Neural cell (in vitro differentiated cells): ENCODE results near the gene ARSK. TPM values are rescaled to one million over a fixed set of nuclear protein-coding genes. Genes with fewer than 3 reads are reported as not detected.

Experiments
- H2AFZ ChIP-seq: fragments of 200-600, 300-800 bp; sonication (generic), shearing (Covaris generic); 2 replicates; pipeline ENCODE4 v1.6.0; 2014; ENCODE audit warnings: low read depth, mild to moderate bottlenecking, antibody characterized with exemption, low read length, moderate library complexity
- H3F3A ChIP-seq: fragments of 200-600 bp; shearing (Covaris generic); 2 replicates; pipeline ENCODE4 v1.6.1; 2016; ENCODE audit warnings: mild to moderate bottlenecking, moderate library complexity, mixed read lengths, antibody characterized with exemption, low read length; ENCODE audit not compliant: insufficient read depth, poor library complexity, severe bottlenecking
- H3K27ac ChIP-seq: fragments of 200-600, 300-800 bp; sonication (generic), shearing (Covaris generic); 2 replicates; pipeline ENCODE4 v1.5.1; 2014; ENCODE audit warnings: mild to moderate bottlenecking, low read length, moderate library complexity
- H3K27me3 ChIP-seq: fragments of 300-800, 200-600 bp; sonication (generic), shearing (Covaris generic); 2 replicates; pipeline ENCODE4 v1.6.0; 2014; ENCODE audit warnings: mild to moderate bottlenecking, low read depth, low read length, moderate library complexity; ENCODE audit not compliant: insufficient read depth
- H3K36me3 ChIP-seq: fragments of 300-800, 200-600 bp; sonication (generic), shearing (Covaris generic); 2 replicates; pipeline ENCODE4 v1.5.1; 2014; ENCODE audit warnings: mild to moderate bottlenecking, antibody characterized with exemption, low read length, moderate library complexity; ENCODE audit not compliant: insufficient read depth
- H3K4me2 ChIP-seq: fragments of 300-800, 200-600 bp; sonication (generic), shearing (Covaris generic); 2 replicates; pipeline ENCODE4 v1.6.0; 2014; ENCODE audit warnings: mild to moderate bottlenecking, low read length
- H3K4me3 ChIP-seq: fragments of 300-800, 200-600 bp; sonication (generic), shearing (Covaris generic); 2 replicates; pipeline ENCODE4 v1.5.1; 2014; ENCODE audit warnings: mild to moderate bottlenecking, low read length, moderate library complexity
- H3K79me2 ChIP-seq: fragments of 200-600 bp; shearing (Covaris generic); replicated peaks from 2 replicates; pipeline ENCODE4 v1.6.0; 2014; ENCODE audit warnings: mild to moderate bottlenecking, low read length, moderate library complexity; ENCODE audit not compliant: insufficient read depth
- H3K9ac ChIP-seq: fragments of 300-800, 200-600 bp; sonication (generic), shearing (Covaris generic); 2 replicates; pipeline ENCODE4 v1.6.1; 2016; ENCODE audit warnings: mild to moderate bottlenecking, low read length, mixed read lengths
- H3K9me2 ChIP-seq: fragments of 200-600 bp; shearing (Covaris generic); 2 replicates; pipeline ENCODE4 v1.6.1; 2016; ENCODE audit warnings: mild to moderate bottlenecking, low read length, mixed read lengths; ENCODE audit not compliant: insufficient read depth
- H3K9me3 ChIP-seq: fragments of 200-600, 300-800 bp; sonication (generic), shearing (Covaris generic); 2 replicates; pipeline ENCODE4 v1.6.1; 2016; ENCODE audit warnings: mild to moderate bottlenecking, mixed run types, low read length, moderate library complexity, mixed read lengths
- H4K20me1 ChIP-seq: fragments of 200-600 bp; shearing (Covaris generic); 2 replicates; pipeline ENCODE4 v1.6.1; 2016; ENCODE audit warnings: mild to moderate bottlenecking, mixed run types; ENCODE audit not compliant: insufficient read depth
- CTCF ChIP-seq: fragments of 450-650 bp; IDR thresholded peaks from 2 replicates; pipeline ENCODE4 v1.5.1; 2014; ENCODE audit warnings: antibody characterized with exemption, mild to moderate bottlenecking, moderate library complexity; ENCODE audit not compliant: poor library complexity, severe bottlenecking
- EP300 ChIP-seq: fragments of 450-650 bp; conservative IDR thresholded peaks from 2 replicates; pipeline ENCODE4 v1.6.1; 2014; ENCODE audit warnings: antibody characterized with exemption, mild to moderate bottlenecking, moderate library complexity; ENCODE audit not compliant: poor library complexity, severe bottlenecking
- EZH2 ChIP-seq: fragments of 200-600, 300-800 bp; shearing (Covaris generic), sonication (generic); IDR thresholded peaks from 2 replicates; pipeline ENCODE4 v1.6.1; 2014; ENCODE audit warnings: antibody characterized with exemption, low read length, borderline replicate concordance, mild to moderate bottlenecking; ENCODE audit not compliant: insufficient read depth, poor library complexity, severe bottlenecking
- MXI1 ChIP-seq: fragments of 450-650 bp; conservative IDR thresholded peaks from 2 replicates; pipeline ENCODE4 v1.6.1; 2014; ENCODE audit warnings: antibody characterized with exemption, mild to moderate bottlenecking; ENCODE audit not compliant: poor library complexity, severe bottlenecking
- POLR2AphosphoS5 ChIP-seq: IDR thresholded peaks from 2 replicates; pipeline ENCODE4 v1.6.1; 2012
- RAD21 ChIP-seq: fragments of 450-650 bp; conservative IDR thresholded peaks from 2 replicates; pipeline ENCODE4 v1.6.1; 2014; ENCODE audit warnings: antibody characterized with exemption, mild to moderate bottlenecking, moderate library complexity
- REST ChIP-seq: IDR thresholded peaks from 2 replicates; pipeline ENCODE4 v1.6.1; 2012; ENCODE audit warnings: borderline replicate concordance
- SMC3 ChIP-seq: fragments of 450-650 bp; conservative IDR thresholded peaks from 2 replicates; pipeline ENCODE4 v1.6.1; 2014; ENCODE audit warnings: antibody characterized with exemption, mild to moderate bottlenecking, moderate library complexity; ENCODE audit not compliant: poor library complexity
- TAF1 ChIP-seq: IDR thresholded peaks from 2 replicates; pipeline ENCODE4 v1.6.1; 2012; ENCODE audit warnings: low read depth
- polyA plus RNA-seq: library from polyadenylated mRNA; depleted of rRNA; stranded (reverse); fragments of >200 nt; gene quantifications from 2 replicates; pipeline ENCODE4 v1.2.3, GENCODE V29; 2014

The ARSK gene
- polyA plus RNA-seq, 1 donor from 2014 or later: 2.8 TPM

- Histone ChIP-seq H3F3A (no peaks in the 10 kb centered on the region), H3K4me3 (no peak overlapping the region), H3K9me2 (no peaks in the 10 kb centered on the region), H3K4me2 (no peak overlapping the region), H3K27ac (no peak overlapping the region), H3K9ac (no peak overlapping the region), H3K79me2 (no peaks in the 10 kb centered on the region), H3K27me3 (peaks cover 4% of the 10 kb centered on the region), H4K20me1 (no peaks in the 10 kb centered on the region), H2AFZ (no peak overlapping the region), H3K9me3 (no peaks in the 10 kb centered on the region), H3K36me3 (no peaks in the 10 kb centered on the region)
- TF ChIP-seq MXI1 (no peak), TAF1 (no peak), EZH2 (no peak), EP300 (no peak), RAD21 (no peak), SMC3 (no peak), REST (no peak)
These were observed 73.3 kb downstream of the ARSK start for GRCh38 chr5:95627971-95628810.

GRCh38 chr5:95628933-95629332 is 74.0 kb downstream of the ARSK start:
- H3K79me2 ChIP-seq: no peaks in the 10 kb centered on the region
- H3K27ac ChIP-seq: no peak overlapping the region
- H3K9me3 ChIP-seq: no peaks in the 10 kb centered on the region
- no peaks in the 10 kb centered on the region for H3F3A ChIP-seq
- H3K9ac ChIP-seq: no peak overlapping the region
- H3K36me3 ChIP-seq: no peaks in the 10 kb centered on the region
- H3K4me2 ChIP-seq: no peak overlapping the region
- H3K27me3 ChIP-seq: peaks cover 3% of the 10 kb centered on the region
- TF ChIP-seq EP300 (no peak), REST (no peak), EZH2 (no peak), RAD21 (no peak), CTCF (no peak), SMC3 (no peak), POLR2AphosphoS5 (no peak), MXI1 (no peak), TAF1 (no peak)
- no peak overlapping the region for H3K4me3 ChIP-seq
- no peaks in the 10 kb centered on the region for H4K20me1 ChIP-seq
- no peak overlapping the region for H2AFZ ChIP-seq
- no peaks in the 10 kb centered on the region for H3K9me2 ChIP-seq
